Measurements from ENCODE around the gene GPSM1. TPM values are rescaled to one million over a fixed set of nuclear protein-coding genes. Genes with fewer than 3 reads are reported as not detected.

GPSM1 gene
- total RNA-seq, 1 donor from 2014 or later, result 59.4 TPM

DNA sequence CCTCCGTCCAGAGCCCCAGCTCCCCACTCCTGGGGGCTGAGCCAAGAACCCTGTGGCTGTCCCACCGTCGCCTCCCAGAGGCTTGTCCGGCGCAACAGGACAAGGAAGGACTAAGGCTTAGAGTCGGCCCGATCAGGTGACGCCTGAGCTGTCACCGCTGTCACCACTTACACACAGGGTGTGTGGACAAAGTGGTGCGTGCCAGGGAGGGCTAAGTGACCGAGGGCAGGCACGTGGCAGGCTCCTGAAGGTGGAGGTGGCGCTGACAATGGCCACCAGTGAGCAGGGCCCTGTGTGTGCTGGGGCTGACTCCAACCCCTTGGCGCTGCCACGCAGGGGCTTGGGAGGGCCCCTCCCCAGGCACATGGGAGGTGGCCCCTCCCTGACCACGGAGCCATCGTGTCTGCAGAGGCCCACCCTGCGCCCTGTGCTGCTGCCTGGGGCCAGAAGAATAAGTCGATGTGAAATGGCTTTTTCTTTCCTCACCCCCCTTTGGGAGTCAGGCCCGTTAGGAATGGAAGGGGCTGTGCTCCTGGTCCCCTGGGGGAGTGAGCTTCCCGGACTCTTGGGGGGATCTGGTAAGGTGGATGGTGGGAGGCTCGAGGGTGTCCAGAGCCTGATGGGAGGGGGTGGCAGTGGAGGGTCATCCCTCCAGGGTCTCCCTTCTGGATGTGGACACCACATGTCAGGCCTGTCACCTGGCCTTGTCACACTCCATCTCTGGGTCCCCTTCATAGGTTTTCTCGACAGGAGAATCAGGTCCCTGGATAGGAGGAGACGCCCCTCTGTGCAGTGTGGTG lies 2.6 kb upstream of the GPSM1 start:
- H2AFZ ChIP-seq (ENCODE audit: low read depth, low read length), result no peak overlapping the region
- no peak for FAIRE-seq
- H3K27me3 Mint-ChIP-seq (ENCODE audit: low read depth, unreplicated experiment), result peaks cover 8% of the 10 kb centered on the region

DNA sequence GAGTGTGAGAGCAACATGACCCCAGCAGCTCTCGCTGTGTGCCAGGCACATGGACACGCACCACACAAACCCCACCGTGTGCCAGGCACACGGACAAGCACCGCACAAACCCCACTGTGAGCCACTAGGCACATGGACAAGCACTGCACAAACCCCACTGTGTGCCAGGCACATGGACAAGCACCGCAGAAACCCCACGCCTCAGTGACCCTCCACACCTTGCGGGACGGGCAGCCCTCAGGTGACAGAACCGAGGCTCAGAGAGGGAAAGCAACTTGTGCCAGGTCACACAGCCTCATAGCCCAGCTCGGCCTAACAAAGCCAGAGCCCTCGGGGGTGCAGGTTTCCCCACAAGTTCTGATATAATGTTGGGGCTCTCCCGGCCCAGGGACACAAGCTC lies 2.0 kb upstream of the GPSM1 start:
- peaks cover 8% of the 10 kb centered on the region for H3K27me3 Mint-ChIP-seq (ENCODE audit: low read depth, unreplicated experiment)
- no peak overlapping the region for H3K4me2 ChIP-seq (ENCODE audit: low read length)
- no peak for FAIRE-seq
- H2AFZ ChIP-seq (ENCODE audit: low read depth, low read length), result no peak overlapping the region
- H3K79me2 ChIP-seq (ENCODE audit: insufficient read depth, low read length), result peaks cover 26% of the 10 kb centered on the region
- H4K20me1 ChIP-seq (ENCODE audit: insufficient read depth, low read length), result peaks cover 24% of the 10 kb centered on the region
- H3K27ac ChIP-seq (ENCODE audit: low read depth, low read length), result no peak overlapping the region
- no peaks in the 10 kb centered on the region for H3K36me3 ChIP-seq (ENCODE audit: insufficient read depth, low read length)
- no peaks in the 10 kb centered on the region for H3K27me3 ChIP-seq (ENCODE audit: insufficient read depth, low read length)
- peaks cover 3% of the 10 kb centered on the region for H3K36me3 Mint-ChIP-seq (ENCODE audit: low read depth, unreplicated experiment)
- H3K9me3 Mint-ChIP-seq (ENCODE audit: unreplicated experiment), result peaks cover 8% of the 10 kb centered on the region
- no peak overlapping the region for H3K4me3 ChIP-seq (ENCODE audit: insufficient read depth, low read depth, low read length)
- TF ChIP-seq, protein P1, sequence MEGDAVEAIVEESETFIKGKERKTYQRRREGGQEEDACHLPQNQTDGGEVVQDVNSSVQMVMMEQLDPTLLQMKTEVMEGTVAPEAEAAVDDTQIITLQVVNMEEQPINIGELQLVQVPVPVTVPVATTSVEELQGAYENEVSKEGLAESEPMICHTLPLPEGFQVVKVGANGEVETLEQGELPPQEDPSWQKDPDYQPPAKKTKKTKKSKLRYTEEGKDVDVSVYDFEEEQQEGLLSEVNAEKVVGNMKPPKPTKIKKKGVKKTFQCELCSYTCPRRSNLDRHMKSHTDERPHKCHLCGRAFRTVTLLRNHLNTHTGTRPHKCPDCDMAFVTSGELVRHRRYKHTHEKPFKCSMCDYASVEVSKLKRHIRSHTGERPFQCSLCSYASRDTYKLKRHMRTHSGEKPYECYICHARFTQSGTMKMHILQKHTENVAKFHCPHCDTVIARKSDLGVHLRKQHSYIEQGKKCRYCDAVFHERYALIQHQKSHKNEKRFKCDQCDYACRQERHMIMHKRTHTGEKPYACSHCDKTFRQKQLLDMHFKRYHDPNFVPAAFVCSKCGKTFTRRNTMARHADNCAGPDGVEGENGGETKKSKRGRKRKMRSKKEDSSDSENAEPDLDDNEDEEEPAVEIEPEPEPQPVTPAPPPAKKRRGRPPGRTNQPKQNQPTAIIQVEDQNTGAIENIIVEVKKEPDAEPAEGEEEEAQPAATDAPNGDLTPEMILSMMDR (IDR thresholded peaks at IDR 0.05; ENCODE audit: insufficient read depth, low read depth, low read length), result no peak
- TF ChIP-seq EZH2 (IDR thresholded peaks at IDR 0.05; ENCODE audit: insufficient read depth, low read length), result no peak
- peaks cover 7% of the 10 kb centered on the region for H3K4me1 Mint-ChIP-seq (ENCODE audit: low read depth, unreplicated experiment)
- no peak overlapping the region for H3K27ac Mint-ChIP-seq (ENCODE audit: unreplicated experiment)
- no peak overlapping the region for H3K9ac ChIP-seq (ENCODE audit: low read length)
- H3K4me1 ChIP-seq (ENCODE audit: insufficient read depth, low read length), result peaks cover 32% of the 10 kb centered on the region
- DNase-seq (ENCODE audit: low read depth), result no peak
- no peaks in the 10 kb centered on the region for H3K9me3 ChIP-seq (ENCODE audit: insufficient read depth, low read depth, low read length)
- H3K4me3 Mint-ChIP-seq (ENCODE audit: unreplicated experiment), result no peak overlapping the region

More for the DNA sequence above, 2.6 kb upstream of the GPSM1 start:
- H3K36me3 Mint-ChIP-seq (ENCODE audit: low read depth, unreplicated experiment), result peaks cover 3% of the 10 kb centered on the region
- H3K27ac ChIP-seq (ENCODE audit: low read depth, low read length), result no peak overlapping the region
- H4K20me1 ChIP-seq (ENCODE audit: insufficient read depth, low read length), result peaks cover 18% of the 10 kb centered on the region
- H3K9ac ChIP-seq (ENCODE audit: low read length), result no peak overlapping the region
- H3K27me3 ChIP-seq (ENCODE audit: insufficient read depth, low read length), result no peaks in the 10 kb centered on the region
- DNase-seq (ENCODE audit: low read depth), result no peak
- peaks cover 13% of the 10 kb centered on the region for H3K9me3 Mint-ChIP-seq (ENCODE audit: unreplicated experiment)
- no peak overlapping the region for H3K4me2 ChIP-seq (ENCODE audit: low read length)
- peaks cover 19% of the 10 kb centered on the region for H3K79me2 ChIP-seq (ENCODE audit: insufficient read depth, low read length)
- TF ChIP-seq, protein P1 (IDR thresholded peaks at IDR 0.05; ENCODE audit: insufficient read depth, low read depth, low read length), result no peak
- TF ChIP-seq EZH2 (IDR thresholded peaks at IDR 0.05; ENCODE audit: insufficient read depth, low read length), result no peak
- H3K4me3 ChIP-seq (ENCODE audit: insufficient read depth, low read depth, low read length), result no peak overlapping the region
- H3K27ac Mint-ChIP-seq (ENCODE audit: unreplicated experiment), result no peak overlapping the region
- H3K4me1 ChIP-seq (ENCODE audit: insufficient read depth, low read length), result peaks cover 32% of the 10 kb centered on the region
- peaks cover 7% of the 10 kb centered on the region for H3K4me1 Mint-ChIP-seq (ENCODE audit: low read depth, unreplicated experiment)
- no peaks in the 10 kb centered on the region for H3K9me3 ChIP-seq (ENCODE audit: insufficient read depth, low read depth, low read length)
- H3K36me3 ChIP-seq (ENCODE audit: insufficient read depth, low read length), result no peaks in the 10 kb centered on the region
- no peak overlapping the region for H3K4me3 Mint-ChIP-seq (ENCODE audit: unreplicated experiment)
